Activated T-cell treated with anti-CD3 and anti-CD28 coated beads, Interleukin-2, amount 50 U/mL, for 24 hours (primary cell): ENCODE data around the gene HOXB8.

Source experiments
- DNase-seq: peaks from one replicate; pipeline ENCODE4 v3.0.0-alpha.2; 2020
- H3K27ac Mint-ChIP-seq: 2 replicates; pipeline ENCODE4 v1.8.0; 2020; ENCODE audit warnings: mild to moderate bottlenecking, mixed read lengths
- H3K27me3 Mint-ChIP-seq: 2 replicates; pipeline ENCODE4 v1.8.0; 2020; ENCODE audit warnings: mixed read lengths
- H3K36me3 Mint-ChIP-seq: 2 replicates; pipeline ENCODE4 v1.8.0; 2020; ENCODE audit warnings: low read depth, mixed read lengths
- H3K4me1 Mint-ChIP-seq: 2 replicates; pipeline ENCODE4 v1.8.0; 2020; ENCODE audit warnings: low read depth, mixed read lengths
- H3K4me3 Mint-ChIP-seq: 2 replicates; pipeline ENCODE4 v1.8.0; 2020; ENCODE audit warnings: mild to moderate bottlenecking, moderate library complexity, mixed read lengths
- H3K9me3 Mint-ChIP-seq: 2 replicates; pipeline ENCODE4 v1.8.0; 2020; ENCODE audit warnings: mixed read lengths

HOXB8 gene

DNA sequence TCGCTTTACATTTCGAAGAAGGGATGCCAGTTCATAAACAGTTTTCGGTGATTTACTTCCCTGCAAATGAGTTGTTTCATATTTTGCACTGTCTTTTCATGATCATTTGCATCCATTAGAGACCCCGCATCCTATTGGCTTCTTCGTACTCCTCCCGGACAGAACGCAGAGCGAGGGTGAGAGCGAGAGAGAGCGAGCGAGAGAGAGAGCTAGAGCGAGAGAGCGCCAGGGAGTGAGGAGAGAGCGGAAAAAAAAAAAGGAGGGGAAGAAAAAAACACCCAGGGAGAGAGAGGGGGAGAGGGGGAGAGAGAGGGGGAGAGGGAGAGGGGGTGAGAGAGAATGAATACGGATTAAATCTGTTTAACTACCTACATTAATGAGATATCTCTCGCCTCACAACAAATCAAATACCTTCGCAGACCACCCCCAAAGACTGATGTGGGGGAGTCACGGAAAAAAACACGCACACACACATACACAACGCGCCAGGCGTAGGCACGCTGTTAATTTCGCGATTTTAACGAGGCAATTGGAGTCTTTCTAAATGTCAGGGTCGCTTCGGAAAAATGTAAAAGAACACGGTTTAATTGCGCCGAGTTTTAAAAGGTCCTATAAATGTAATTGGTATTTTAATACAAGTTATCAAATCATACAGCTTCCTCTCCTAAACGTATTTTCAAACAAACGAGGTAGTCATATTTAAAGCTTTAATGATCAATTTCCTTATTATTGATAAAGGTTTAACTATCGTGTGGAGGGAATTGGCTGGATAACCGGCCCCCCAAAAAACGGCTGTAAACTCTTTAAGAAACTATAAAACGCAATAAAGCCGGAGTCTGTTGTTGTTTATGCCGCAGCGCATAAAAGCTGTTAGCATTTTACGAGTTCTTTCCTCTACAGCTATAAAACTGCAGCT is at the start of gene HOXB8:
Gene HOXB8, minus strand, starts transcription at position 246 of the 916 bp plus-strand sequence. CDS start 588 bp downstream, outside the sequence.
- H3K4me3 Mint-ChIP-seq: peak within 1 kb of the TSS; percentile 60
- H3K36me3 Mint-ChIP-seq: no peaks in the 10 kb centered on the region
- peak within 1 kb of the TSS; percentile 42 for H3K27ac Mint-ChIP-seq
- H3K27me3 Mint-ChIP-seq: peaks cover 93% of the 10 kb centered on the region
- no peak for DNase-seq
- H3K9me3 Mint-ChIP-seq: no peaks in the 10 kb centered on the region
- H3K4me1 Mint-ChIP-seq: peaks cover 62% of the 10 kb centered on the region

- Mint-ChIP-seq H3K27ac (no peak overlapping the region), H3K9me3 (no peaks in the 10 kb centered on the region), H3K4me3 (no peak overlapping the region), H3K27me3 (peaks cover 28% of the 10 kb centered on the region), H3K36me3 (no peaks in the 10 kb centered on the region), H3K4me1 (no peaks in the 10 kb centered on the region)
- no peak for DNase-seq
These were observed 48.2 kb upstream of the HOXB8 start for GRCh38 chr17:48663134-48663924.

DNA sequence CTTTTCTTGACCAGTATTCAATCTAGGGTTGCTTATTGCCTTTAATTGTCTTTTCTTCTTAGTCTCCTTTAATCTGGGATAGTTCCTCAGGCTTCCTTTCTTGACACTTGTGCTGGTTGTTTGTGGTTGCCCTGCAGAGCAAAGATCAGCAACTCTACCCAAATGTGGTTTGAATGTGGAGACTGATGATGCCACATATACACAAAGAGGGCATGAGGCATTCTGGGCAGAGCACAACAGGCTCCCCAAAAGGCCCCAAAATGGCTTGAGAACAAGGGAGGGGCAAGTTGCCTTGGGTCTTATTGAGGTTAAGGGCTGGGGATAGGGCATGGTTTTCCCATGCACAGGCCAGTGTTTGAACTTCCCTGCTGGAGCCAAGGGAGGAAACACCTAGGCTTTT is 40.8 kb upstream of the HOXB8 start:
- no peak overlapping the region for H3K27ac Mint-ChIP-seq
- H3K4me1 Mint-ChIP-seq: no peaks in the 10 kb centered on the region
- H3K36me3 Mint-ChIP-seq: no peaks in the 10 kb centered on the region
- H3K9me3 Mint-ChIP-seq: no peaks in the 10 kb centered on the region
- peaks cover 6% of the 10 kb centered on the region for H3K27me3 Mint-ChIP-seq
- H3K4me3 Mint-ChIP-seq: no peak overlapping the region
- no peak for DNase-seq

- H3K9me3 Mint-ChIP-seq: no peaks in the 10 kb centered on the region
- peaks cover 10% of the 10 kb centered on the region for H3K4me1 Mint-ChIP-seq
- no peak overlapping the region for H3K27ac Mint-ChIP-seq
- peaks cover 47% of the 10 kb centered on the region for H3K27me3 Mint-ChIP-seq
- no peak overlapping the region for H3K4me3 Mint-ChIP-seq
- no peak for DNase-seq
- no peaks in the 10 kb centered on the region for H3K36me3 Mint-ChIP-seq
These were observed 34.6 kb upstream of the HOXB8 start for GRCh38 chr17:48649741-48650140.

- Mint-ChIP-seq H3K27me3 (peaks cover 65% of the 10 kb centered on the region), H3K9me3 (no peaks in the 10 kb centered on the region), H3K27ac (no peak overlapping the region), H3K36me3 (no peaks in the 10 kb centered on the region), H3K4me3 (no peak overlapping the region), H3K4me1 (peaks cover 10% of the 10 kb centered on the region)
- no peak for DNase-seq
These were observed 32.8 kb upstream of the HOXB8 start for GRCh38 chr17:48647963-48648245.

DNA sequence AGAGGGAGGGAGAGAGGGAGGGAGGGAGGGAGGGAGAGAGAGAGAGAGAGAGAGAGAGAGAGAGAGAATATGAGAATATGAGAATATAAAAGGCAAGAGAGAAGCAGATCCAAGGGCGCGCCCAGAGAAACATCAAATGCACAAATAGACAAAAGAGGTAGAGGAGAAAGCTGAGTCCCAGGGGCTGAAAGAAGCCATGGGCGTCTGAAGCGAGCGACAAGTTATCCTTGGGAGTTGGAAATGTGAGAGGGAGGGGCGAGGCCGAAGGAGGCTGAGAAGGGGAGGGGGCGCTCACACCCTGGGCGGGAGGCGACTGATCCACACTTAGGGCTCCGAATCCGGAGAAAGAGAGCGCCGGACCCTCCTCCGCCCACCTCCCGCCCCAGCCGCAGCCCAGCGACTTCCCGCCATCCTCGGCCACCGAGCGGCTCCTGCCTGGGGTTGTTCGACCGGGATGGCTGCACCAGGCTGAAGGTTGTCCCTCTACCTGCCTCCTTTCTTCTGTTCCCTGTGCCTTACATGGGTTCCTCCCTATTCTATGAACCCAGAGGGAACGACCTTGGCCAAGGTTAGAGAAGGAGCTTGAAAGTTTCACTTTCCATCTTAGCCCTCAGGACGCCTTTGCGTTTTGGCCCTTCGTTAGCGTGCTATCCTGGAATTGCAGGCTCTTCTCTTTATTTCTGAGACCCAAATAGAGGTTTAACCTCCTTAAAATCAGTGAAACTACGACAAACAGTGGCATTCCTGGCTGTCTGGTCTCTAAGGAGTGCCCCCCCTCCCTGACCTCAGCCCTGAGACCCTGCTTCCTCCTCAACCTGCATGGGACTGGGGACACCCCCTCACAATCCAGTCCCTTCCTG is 32.2 kb upstream of the HOXB8 start:
- H3K4me3 Mint-ChIP-seq: peak overlapping the region; percentile 57
- no peak overlapping the region for H3K27ac Mint-ChIP-seq
- H3K9me3 Mint-ChIP-seq: no peaks in the 10 kb centered on the region
- no peaks in the 10 kb centered on the region for H3K36me3 Mint-ChIP-seq
- peaks cover 12% of the 10 kb centered on the region for H3K4me1 Mint-ChIP-seq
- no peak for DNase-seq
- H3K27me3 Mint-ChIP-seq: peaks cover 71% of the 10 kb centered on the region

DNA sequence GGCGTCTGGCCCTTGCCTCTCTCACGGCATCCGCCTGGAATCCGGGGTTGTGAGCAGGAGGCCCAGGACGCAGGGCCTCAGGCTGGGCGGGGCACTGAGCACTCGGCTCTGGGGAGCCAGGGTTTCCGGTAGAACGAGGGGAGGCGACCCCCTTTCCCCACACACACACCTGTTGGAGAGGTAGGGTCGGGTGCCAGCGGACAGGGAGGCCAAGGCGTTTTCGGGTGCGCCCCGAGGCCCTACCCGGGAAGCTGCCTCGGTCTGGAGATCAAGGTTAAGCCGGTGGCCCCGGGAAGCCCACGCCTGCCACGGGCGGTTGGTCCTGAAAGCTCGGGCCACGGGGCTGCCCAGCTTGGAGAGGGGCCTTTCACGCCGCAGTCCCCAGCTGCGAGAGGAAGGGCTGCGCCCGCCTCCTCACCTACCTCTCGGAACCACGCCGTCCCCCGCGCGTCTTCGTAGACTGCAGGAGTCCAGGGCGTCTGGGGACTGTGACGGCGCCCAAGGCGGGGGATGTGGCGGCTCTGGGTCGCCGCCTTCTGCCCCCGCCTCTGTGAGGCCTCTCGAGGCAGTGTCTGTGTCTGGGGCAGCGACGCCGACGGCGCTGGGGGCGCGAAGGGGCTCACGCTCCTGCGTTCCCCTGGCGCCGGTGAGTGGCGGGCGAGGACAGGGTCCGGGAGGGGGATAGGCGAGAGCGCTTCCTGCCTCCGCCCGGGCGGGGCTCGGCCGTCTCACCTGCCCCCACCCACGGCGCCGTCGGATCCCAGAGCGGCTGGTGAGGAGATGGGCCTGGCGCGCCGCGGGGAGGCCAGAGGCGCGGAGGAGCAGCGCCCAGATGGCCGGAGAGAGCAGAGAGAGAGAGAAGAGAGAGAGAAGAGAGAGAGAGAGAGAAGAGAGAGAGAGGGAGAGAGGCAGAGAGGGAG is 31.4 kb upstream of the HOXB8 start:
- Mint-ChIP-seq H3K36me3 (no peaks in the 10 kb centered on the region), H3K4me3 (peak overlapping the region; percentile 38), H3K27me3 (peaks cover 80% of the 10 kb centered on the region), H3K9me3 (no peaks in the 10 kb centered on the region), H3K4me1 (peaks cover 17% of the 10 kb centered on the region), H3K27ac (no peak overlapping the region)
- no peak for DNase-seq

GRCh38 chr17:48645639-48646182 is 30.6 kb upstream of the HOXB8 start:
- no peaks in the 10 kb centered on the region for H3K36me3 Mint-ChIP-seq
- H3K27ac Mint-ChIP-seq: no peak overlapping the region
- DNase-seq: no peak
- peaks cover 19% of the 10 kb centered on the region for H3K4me1 Mint-ChIP-seq
- H3K9me3 Mint-ChIP-seq: no peaks in the 10 kb centered on the region
- peaks cover 85% of the 10 kb centered on the region for H3K27me3 Mint-ChIP-seq
- peak overlapping the region; percentile 20 for H3K4me3 Mint-ChIP-seq

GRCh38 chr17:48644910-48645557 is 29.9 kb upstream of the HOXB8 start:
- Mint-ChIP-seq H3K27me3 (peaks cover 87% of the 10 kb centered on the region), H3K4me3 (no peak overlapping the region), H3K4me1 (peaks cover 19% of the 10 kb centered on the region), H3K36me3 (no peaks in the 10 kb centered on the region), H3K27ac (no peak overlapping the region), H3K9me3 (no peaks in the 10 kb centered on the region)
- no peak for DNase-seq

DNA sequence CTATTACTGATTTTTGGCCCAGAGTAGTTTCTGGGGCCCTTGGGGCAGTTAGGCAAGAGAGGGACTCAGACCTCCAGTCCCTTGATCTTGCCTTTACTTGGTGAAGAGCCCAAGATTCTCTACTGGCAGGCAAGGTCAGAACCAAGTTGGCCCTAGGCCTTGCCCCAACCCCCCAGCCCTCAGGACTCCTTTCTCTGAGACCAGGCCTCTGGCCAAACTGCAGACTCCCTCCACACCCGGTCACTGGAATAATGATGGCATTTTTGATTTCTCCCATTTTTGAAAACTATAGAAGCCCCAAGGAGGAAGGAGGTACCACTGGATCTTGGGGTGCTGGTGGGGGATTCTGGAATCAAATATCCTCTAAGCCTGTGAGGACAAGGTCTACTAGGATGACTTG is 29.1 kb upstream of the HOXB8 start:
- H3K36me3 Mint-ChIP-seq: no peaks in the 10 kb centered on the region
- no peak overlapping the region for H3K4me3 Mint-ChIP-seq
- no peak overlapping the region for H3K27ac Mint-ChIP-seq
- H3K9me3 Mint-ChIP-seq: no peaks in the 10 kb centered on the region
- H3K4me1 Mint-ChIP-seq: peaks cover 19% of the 10 kb centered on the region
- peaks cover 91% of the 10 kb centered on the region for H3K27me3 Mint-ChIP-seq
- DNase-seq: no peak

DNA sequence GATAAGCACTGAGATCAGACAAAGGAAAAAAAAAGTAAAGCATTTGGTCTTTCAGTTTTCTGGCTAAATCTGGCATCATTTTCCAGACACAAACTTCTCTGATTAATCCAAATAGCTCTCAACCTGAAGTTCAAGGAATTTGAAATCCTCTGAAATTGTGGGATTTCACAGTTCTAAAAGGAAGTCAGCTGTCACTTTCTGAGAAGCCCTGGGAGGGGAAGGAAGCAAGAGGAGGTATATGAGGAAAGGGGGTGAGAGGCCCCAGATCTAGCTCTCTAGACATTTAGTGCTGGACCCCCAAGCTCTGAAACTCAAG is 28.6 kb upstream of the HOXB8 start:
- Mint-ChIP-seq H3K4me3 (no peak overlapping the region), H3K9me3 (no peaks in the 10 kb centered on the region), H3K36me3 (no peaks in the 10 kb centered on the region), H3K27me3 (peaks cover 95% of the 10 kb centered on the region), H3K4me1 (peaks cover 19% of the 10 kb centered on the region), H3K27ac (no peak overlapping the region)
- no peak for DNase-seq

GRCh38 chr17:48642843-48643696 is 28.0 kb upstream of the HOXB8 start:
- no peak overlapping the region for H3K27ac Mint-ChIP-seq
- peaks cover 95% of the 10 kb centered on the region for H3K27me3 Mint-ChIP-seq
- peaks cover 19% of the 10 kb centered on the region for H3K4me1 Mint-ChIP-seq
- H3K4me3 Mint-ChIP-seq: no peak overlapping the region
- no peaks in the 10 kb centered on the region for H3K36me3 Mint-ChIP-seq
- DNase-seq: no peak
- H3K9me3 Mint-ChIP-seq: no peaks in the 10 kb centered on the region
